ENCODE data around the gene MYH6. TPM values are rescaled to one million over a fixed set of nuclear protein-coding genes. Genes with fewer than 3 reads are reported as not detected.
"Not testable (repeated sequence)": the region's sequence is repeated elsewhere in the genome, so short reads cannot be mapped to it uniquely, and the experiment has no call there.

MYH6 gene
- total RNA-seq, 1 experiment from 2014 or later = 0.07 TPM

DNA sequence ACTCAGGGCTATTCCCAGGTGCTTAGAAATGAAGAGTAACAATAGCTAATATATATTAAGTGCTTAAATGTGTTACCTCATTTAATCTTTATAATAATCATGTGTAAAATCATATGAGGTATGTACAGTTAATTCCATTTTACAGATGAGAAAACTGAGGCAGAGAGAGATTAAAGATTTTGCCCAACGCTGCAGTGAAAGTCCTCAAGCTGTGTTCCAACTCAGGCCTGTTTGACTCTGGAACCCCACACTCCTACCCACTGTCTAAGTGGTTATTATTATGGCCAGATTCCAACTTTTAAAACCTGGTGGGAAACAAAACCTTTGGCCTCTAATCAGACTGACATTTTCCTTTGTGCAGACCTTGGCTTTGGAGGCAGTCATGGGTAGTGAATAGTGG is 21.1 kb downstream of the MYH6 start:
- Histone ChIP-seq H3K23ac (ENCODE audit: insufficient read length, low read depth, low read length) (no peak overlapping the region), H4K5ac (ENCODE audit: insufficient read length, low read depth, low read length) (no peak overlapping the region), H3K79me2 (ENCODE audit: insufficient read depth, low read length) (no peaks in the 10 kb centered on the region), H4K91ac (ENCODE audit: insufficient read length, low read depth, low read length) (no peak overlapping the region), H4K8ac (replicated peaks; ENCODE audit: insufficient read length, low read depth, low read length) (no peak overlapping the region), H3K4ac (ENCODE audit: low read depth, low read length) (no peak overlapping the region), H3T11ph (ENCODE audit: low read length) (no peak overlapping the region), H3K23me2 (ENCODE audit: insufficient read length, low read depth, low read length, poor library complexity, severe bottlenecking) (no peaks in the 10 kb centered on the region), H3K27ac (ENCODE audit: insufficient read length, low read depth, low read length) (no peak overlapping the region), H3K56ac (ENCODE audit: insufficient read length, low read depth, low read length) (no peak overlapping the region), H4K20me1 (ENCODE audit: control insufficient read depth, insufficient read depth, insufficient read length) (no peaks in the 10 kb centered on the region), H3K18ac (ENCODE audit: insufficient read length, low read depth, low read length) (no peak overlapping the region), H2AK5ac (ENCODE audit: insufficient read length, low read length) (no peak overlapping the region), H3K4me1 (ENCODE audit: insufficient read depth, low read length) (0 out of 2 replicates have a peak, but pooled peaks cover 3% of the 10 kb centered on the region), H2BK5ac (ENCODE audit: insufficient read length, low read length) (no peak overlapping the region), H2BK15ac (ENCODE audit: low read depth, low read length) (no peak overlapping the region), H2AFZ (ENCODE audit: low read length) (no peak overlapping the region), H3K14ac (ENCODE audit: insufficient read depth, low read length) (no peak overlapping the region), H2BK120ac (ENCODE audit: low read depth, low read length, poor library complexity, severe bottlenecking) (no peak overlapping the region), H2BK20ac (ENCODE audit: low read depth, low read length, poor library complexity, severe bottlenecking) (no peak overlapping the region), H3K79me1 (ENCODE audit: insufficient read depth, low read depth, low read length, poor library complexity, severe bottlenecking) (no peaks in the 10 kb centered on the region), H2BK12ac (ENCODE audit: insufficient read length, low read depth, low read length) (no peak overlapping the region), H3K27me3 (ENCODE audit: insufficient read depth, low read length) (no peaks in the 10 kb centered on the region), H3K9me3 (ENCODE audit: control insufficient read depth, low read depth, low read length) (no peaks in the 10 kb centered on the region), H3K9ac (ENCODE audit: extremely low read depth, insufficient read length, low read length) (no peak overlapping the region), H3K4me2 (ENCODE audit: insufficient read depth, insufficient read length, low read length) (no peak overlapping the region)
- peaks cover 8 to 10% of the 10 kb centered on the region in 2 experiments for H3K4me1 Mint-ChIP-seq
- 0 out of 5 replicates have a peak, but pooled peaks cover 0 to 3% of the 10 kb centered on the region in 2 experiments for H3K9me3 Mint-ChIP-seq
- no peak for DNase-seq
- TF ChIP-seq, protein P1, sequence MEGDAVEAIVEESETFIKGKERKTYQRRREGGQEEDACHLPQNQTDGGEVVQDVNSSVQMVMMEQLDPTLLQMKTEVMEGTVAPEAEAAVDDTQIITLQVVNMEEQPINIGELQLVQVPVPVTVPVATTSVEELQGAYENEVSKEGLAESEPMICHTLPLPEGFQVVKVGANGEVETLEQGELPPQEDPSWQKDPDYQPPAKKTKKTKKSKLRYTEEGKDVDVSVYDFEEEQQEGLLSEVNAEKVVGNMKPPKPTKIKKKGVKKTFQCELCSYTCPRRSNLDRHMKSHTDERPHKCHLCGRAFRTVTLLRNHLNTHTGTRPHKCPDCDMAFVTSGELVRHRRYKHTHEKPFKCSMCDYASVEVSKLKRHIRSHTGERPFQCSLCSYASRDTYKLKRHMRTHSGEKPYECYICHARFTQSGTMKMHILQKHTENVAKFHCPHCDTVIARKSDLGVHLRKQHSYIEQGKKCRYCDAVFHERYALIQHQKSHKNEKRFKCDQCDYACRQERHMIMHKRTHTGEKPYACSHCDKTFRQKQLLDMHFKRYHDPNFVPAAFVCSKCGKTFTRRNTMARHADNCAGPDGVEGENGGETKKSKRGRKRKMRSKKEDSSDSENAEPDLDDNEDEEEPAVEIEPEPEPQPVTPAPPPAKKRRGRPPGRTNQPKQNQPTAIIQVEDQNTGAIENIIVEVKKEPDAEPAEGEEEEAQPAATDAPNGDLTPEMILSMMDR (conservative IDR thresholded peaks at IDR 0.05) = no peak
- H3K4me3 Mint-ChIP-seq = no peak overlapping the region
- no peak overlapping the region for H3K27ac Mint-ChIP-seq
- peaks cover 41% of the 10 kb centered on the region for H3K27me3 Mint-ChIP-seq (ENCODE audit: low read depth)
- WGBS (ENCODE audit: extremely low coverage, insufficient read length, low lambda C conversion rate) = no CpG with 5 or more reads among the region's 1 CpG
- H3K36me3 Mint-ChIP-seq (ENCODE audit: insufficient read depth in 1 of 3, low read depth in 3 of 3) = no peaks in the 10 kb centered on the region; a peak in 1 of 7 replicates

DNA sequence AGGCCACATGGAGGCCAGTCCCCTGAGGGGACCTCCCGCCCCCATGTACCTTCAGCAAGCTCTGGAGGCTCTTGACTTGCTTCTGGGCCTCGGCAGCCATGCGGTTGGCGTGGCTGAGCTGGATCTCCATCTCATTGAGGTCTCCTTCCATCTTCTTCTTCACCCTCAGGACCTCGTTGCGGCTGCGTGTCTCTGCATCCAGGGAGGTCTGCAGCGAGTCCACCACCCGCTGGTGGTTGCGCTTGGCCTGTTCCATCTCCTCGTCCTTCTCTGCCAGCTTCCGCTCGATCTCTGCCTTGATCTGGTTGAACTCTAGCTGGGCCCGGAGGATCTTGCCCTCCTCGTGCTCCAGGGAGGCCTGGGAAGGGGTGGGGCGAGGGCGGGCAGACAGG is 21.8 kb downstream of the MYH6 start:
- not testable (repeated sequence) for H3K4me2 ChIP-seq (ENCODE audit: insufficient read depth, insufficient read length, low read length); H3K4me3 Mint-ChIP-seq; H4K5ac ChIP-seq (ENCODE audit: insufficient read length, low read depth, low read length); H3K27ac ChIP-seq (ENCODE audit: insufficient read length, low read depth, low read length); H2BK15ac ChIP-seq (ENCODE audit: low read depth, low read length); H4K20me1 ChIP-seq (ENCODE audit: control insufficient read depth, insufficient read depth, insufficient read length); H3K4ac ChIP-seq (ENCODE audit: low read depth, low read length); H3K18ac ChIP-seq (ENCODE audit: insufficient read length, low read depth, low read length); H3K9me3 ChIP-seq (ENCODE audit: control insufficient read depth, low read depth, low read length); H4K91ac ChIP-seq (ENCODE audit: insufficient read length, low read depth, low read length); H3K23me2 ChIP-seq (ENCODE audit: insufficient read length, low read depth, low read length, poor library complexity, severe bottlenecking); H3K27me3 ChIP-seq (ENCODE audit: insufficient read depth, low read length); H3K79me1 ChIP-seq (ENCODE audit: insufficient read depth, low read depth, low read length, poor library complexity, severe bottlenecking); H3K14ac ChIP-seq (ENCODE audit: insufficient read depth, low read length); H3K23ac ChIP-seq (ENCODE audit: insufficient read length, low read depth, low read length); H3K4me1 ChIP-seq (ENCODE audit: insufficient read depth, low read length); H3K36me3 Mint-ChIP-seq (ENCODE audit: insufficient read depth in 1 of 3, low read depth in 3 of 3); H4K8ac ChIP-seq (replicated peaks; ENCODE audit: insufficient read length, low read depth, low read length); H2BK12ac ChIP-seq (ENCODE audit: insufficient read length, low read depth, low read length); H3K79me2 ChIP-seq (ENCODE audit: insufficient read depth, low read length); H2AK5ac ChIP-seq (ENCODE audit: insufficient read length, low read length); H3T11ph ChIP-seq (ENCODE audit: low read length); H3K27ac Mint-ChIP-seq; H2AFZ ChIP-seq (ENCODE audit: low read length); H2BK120ac ChIP-seq (ENCODE audit: low read depth, low read length, poor library complexity, severe bottlenecking); H2BK5ac ChIP-seq (ENCODE audit: insufficient read length, low read length); H3K9ac ChIP-seq (ENCODE audit: extremely low read depth, insufficient read length, low read length); DNase-seq; H2BK20ac ChIP-seq (ENCODE audit: low read depth, low read length, poor library complexity, severe bottlenecking); H3K9me3 Mint-ChIP-seq; H3K56ac ChIP-seq (ENCODE audit: insufficient read length, low read depth, low read length)
- WGBS (ENCODE audit: extremely low coverage, insufficient read length, low lambda C conversion rate) = no CpG with 5 or more reads among the region's 17 CpGs
- Mint-ChIP-seq H3K4me1 (peaks cover 8 to 10% of the 10 kb centered on the region in 2 experiments), H3K27me3 (ENCODE audit: low read depth) (peaks cover 44% of the 10 kb centered on the region)
